Umbilical cord (tissue), 2 donors: ENCODE measurements around the gene CASQ2. TPM values are rescaled to one million over a fixed set of nuclear protein-coding genes. Genes with fewer than 3 reads are reported as not detected.

ENCODE experiments used
- DNase-seq: peaks from one replicate; pipeline ENCODE4 v3.0.0-alpha.2; 2015; ENCODE audit warnings: low spot score
- total RNA-seq: library from RNA; depleted of rRNA; stranded (reverse); fragments of >200 nt; gene quantifications from one replicate; pipeline ENCODE4 v1.2.3, GENCODE V29; 2014; ENCODE audit warnings: low replicate concordance; ENCODE audit not compliant: insufficient read depth

CASQ2 gene
- 38.5 TPM for total RNA-seq

DNA sequence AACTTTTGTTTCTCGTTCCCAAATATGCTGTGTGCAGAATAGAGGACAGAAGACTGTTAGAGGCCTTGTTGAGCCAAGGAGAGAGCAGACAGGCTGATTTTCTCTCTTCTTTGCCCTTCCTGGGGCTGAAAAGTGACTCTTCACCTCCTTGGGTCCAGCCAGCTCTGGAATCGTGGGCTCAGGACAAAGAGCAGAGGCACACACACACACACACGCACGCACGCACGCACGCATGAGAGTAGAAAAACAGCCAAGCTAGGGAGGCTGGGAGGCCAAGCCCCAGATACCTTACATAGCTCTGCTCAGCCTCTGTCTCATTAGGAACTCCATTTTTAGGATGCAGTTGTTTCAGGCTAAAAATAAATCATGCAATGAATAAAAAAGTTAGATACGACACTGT lies at the start of gene CASQ2:
TSS of gene CASQ2 (minus strand) at position 166 of the 400 bp plus-strand sequence. CDS start 173 bp downstream, outside the sequence.
- DNase-seq = peak; percentile 35

- no peak for DNase-seq
Observed at GRCh38 chr1:115815694-115816093, 47.2 kb upstream of the CASQ2 start.

- no peak for DNase-seq
Observed at GRCh38 chr1:115814685-115815398, 46.3 kb upstream of the CASQ2 start.

GRCh38 chr1:115813727-115814126 lies 45.2 kb upstream of the CASQ2 start:
- no peak for DNase-seq

DNA sequence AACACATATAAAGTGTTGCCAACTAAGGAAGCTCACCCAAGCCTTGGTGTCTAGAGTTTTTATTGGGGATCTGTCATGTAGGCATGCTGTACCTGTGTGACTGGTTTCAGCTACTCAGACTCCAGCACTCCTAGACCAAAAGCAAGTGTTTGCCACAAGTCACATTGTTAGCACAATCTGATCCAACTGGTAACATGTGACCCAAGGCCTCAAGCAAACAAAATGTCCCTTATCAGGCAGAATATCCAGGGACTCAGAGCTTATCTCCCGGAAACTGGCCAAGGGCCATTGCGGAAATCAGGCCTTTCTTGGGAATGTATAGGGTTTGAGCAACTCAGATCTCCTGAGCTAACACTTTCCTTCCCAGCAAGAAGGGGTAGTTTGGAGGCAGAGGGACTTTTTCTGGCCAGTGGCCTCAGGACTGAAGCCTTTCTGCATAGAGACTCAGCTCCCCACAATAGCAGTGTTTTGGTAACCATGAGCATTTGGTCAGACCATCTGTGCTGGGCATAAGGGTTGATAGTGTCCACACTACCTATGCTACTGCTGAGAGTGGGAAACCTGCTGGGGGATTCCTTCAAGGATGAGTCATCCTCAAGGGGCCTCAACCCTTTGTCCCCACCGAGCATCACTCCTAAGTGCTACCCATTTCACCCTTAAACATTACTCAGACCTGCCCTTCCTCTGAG lies 42.8 kb upstream of the CASQ2 start:
- no peak for DNase-seq

GRCh38 chr1:115810609-115811008 lies 42.1 kb upstream of the CASQ2 start:
- no peak for DNase-seq

- no peak for DNase-seq
Observed at GRCh38 chr1:115809847-115810246, 41.3 kb upstream of the CASQ2 start.

DNA sequence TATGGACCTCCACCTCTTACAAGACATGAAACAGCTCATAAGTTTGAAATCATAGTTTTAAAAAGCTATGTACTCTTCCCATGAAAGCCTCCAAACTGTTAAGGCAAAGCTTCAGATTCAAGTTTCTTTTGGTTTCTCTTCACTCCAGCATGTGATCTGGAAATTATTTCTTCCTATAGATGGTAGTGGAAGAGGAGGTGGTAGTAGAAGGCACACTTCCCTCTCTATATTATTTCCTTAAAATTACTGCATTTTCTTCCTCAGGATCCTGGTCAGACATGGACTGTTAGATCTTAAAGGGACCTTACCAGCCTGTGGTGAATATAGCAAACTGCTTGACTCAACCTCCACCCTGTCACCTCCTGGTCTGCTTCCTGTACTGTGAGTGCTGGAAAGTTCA lies 40.6 kb upstream of the CASQ2 start:
- no peak for DNase-seq

- DNase-seq = peak; percentile 75
Observed at GRCh38 chr1:115807723-115808122, 39.2 kb upstream of the CASQ2 start.

DNA sequence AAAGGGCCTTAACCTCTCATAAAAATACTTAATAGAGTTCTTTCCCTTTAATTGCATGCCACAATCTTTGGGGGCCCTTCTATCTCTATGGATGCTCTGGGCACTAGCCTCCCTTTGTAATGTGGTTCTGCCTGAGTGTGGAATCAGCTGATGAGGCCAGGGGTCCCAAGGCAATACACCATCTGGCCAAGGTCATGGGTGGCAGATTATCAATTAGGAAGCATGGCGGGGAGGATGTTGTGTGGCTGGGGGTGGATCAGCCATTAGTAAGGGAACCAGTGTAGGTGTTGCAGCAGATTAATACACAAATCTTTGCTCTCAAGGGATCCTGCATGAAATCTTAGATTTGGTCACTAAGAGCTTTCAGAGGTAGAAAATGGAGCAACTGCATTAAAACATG lies 37.1 kb upstream of the CASQ2 start:
- DNase-seq = no peak

- no peak for DNase-seq
Observed at GRCh38 chr1:115802416-115802815, 33.9 kb upstream of the CASQ2 start.

- DNase-seq = no peak
Observed at GRCh38 chr1:115797486-115797885, 29.0 kb upstream of the CASQ2 start.

GRCh38 chr1:115796897-115797296 lies 28.4 kb upstream of the CASQ2 start:
- no peak for DNase-seq

GRCh38 chr1:115796036-115796435 lies 27.5 kb upstream of the CASQ2 start:
- no peak for DNase-seq

DNA sequence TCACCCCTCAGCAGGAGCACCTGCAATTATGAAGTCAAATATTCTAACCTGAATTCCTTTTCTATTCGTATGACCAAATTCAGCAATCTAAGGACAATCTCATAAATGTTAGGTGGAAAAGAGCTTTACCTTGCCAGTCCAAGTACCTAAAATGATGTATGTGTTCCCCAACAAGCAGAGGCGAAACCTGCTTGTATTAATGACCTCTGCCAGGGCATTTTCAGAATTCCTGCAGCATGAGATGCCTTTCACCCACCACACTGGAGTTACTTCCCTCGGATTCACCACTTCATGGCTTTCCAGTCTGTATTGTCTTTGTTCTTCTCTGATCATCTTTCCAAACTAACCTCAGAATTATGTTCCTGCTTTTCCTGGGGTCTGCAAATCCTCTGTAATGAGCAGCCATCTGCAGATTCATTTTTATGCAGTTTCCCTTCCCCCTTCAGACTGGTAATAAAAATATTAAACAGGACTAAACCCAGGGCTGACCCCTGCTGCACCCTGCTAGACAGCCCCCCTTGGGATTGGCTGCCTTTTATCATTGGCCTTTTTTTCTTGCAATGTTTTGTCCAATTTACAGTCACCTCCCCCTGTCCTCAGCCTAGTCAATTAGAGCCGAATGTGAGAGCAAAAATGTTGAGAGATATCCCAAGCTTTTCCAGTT lies 26.6 kb upstream of the CASQ2 start:
- no peak for DNase-seq

- DNase-seq = no peak
Observed at GRCh38 chr1:115793162-115793561, 24.6 kb upstream of the CASQ2 start.

DNA sequence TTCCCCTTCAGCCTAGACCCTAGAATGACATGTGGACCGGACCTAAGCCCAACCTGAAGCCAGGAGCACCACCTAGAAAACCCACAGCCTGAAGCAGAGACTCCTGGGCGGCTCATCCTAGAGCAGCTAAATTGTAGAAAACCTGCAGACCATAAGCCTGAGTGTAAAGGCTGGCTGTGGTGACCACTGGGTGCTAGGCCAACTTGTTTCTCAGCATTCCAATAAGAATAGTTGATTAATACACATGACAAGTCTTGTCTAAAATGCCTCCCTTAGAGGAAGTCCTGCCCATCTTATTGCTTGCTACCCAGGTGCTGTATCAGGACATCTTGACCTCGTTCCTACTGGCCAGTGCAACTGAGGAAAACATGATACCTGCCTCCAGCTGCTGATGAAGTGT lies 23.3 kb upstream of the CASQ2 start:
- no peak for DNase-seq

DNA sequence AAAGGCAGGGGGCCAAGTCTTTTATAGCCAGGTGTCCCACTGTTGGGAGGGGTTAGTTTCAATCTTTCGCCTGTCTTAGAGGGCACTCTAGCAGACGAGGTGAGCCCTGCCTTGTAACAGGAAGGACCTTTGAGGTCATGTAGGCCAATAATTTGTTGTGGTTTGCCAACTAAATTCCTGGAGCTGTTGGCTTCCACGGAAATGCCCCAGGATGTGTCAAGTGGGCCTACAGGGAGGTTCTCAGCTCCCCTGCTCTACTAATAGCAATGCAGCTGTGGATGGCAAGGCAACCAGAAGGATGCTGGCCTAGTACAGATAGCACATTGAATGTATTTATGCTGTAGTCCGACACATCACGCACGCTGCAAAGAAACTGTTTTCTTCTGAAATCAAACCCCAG lies 22.3 kb upstream of the CASQ2 start:
- no peak for DNase-seq

DNA sequence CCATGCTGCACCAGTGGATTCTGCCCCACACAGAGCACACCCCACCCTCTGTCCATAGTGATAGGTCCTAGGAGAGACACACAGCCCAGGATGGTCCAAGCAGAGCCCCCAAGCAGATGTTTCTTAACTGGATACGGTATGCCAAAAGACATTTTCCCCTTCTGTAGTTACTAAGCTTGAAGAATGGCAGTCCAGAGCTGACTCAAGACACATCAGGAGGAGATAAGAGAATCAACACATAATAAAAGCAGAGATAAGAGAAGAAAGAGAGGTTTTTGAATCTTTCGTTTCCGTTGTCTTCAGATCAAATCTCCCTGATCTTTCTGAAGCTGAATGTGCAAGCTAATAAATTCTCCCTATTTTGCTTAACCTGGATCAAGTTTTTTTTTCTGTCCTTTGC lies 21.8 kb upstream of the CASQ2 start:
- DNase-seq = peak; percentile 82

- no peak for DNase-seq
Observed at GRCh38 chr1:115783311-115783710, 14.8 kb upstream of the CASQ2 start.

DNA sequence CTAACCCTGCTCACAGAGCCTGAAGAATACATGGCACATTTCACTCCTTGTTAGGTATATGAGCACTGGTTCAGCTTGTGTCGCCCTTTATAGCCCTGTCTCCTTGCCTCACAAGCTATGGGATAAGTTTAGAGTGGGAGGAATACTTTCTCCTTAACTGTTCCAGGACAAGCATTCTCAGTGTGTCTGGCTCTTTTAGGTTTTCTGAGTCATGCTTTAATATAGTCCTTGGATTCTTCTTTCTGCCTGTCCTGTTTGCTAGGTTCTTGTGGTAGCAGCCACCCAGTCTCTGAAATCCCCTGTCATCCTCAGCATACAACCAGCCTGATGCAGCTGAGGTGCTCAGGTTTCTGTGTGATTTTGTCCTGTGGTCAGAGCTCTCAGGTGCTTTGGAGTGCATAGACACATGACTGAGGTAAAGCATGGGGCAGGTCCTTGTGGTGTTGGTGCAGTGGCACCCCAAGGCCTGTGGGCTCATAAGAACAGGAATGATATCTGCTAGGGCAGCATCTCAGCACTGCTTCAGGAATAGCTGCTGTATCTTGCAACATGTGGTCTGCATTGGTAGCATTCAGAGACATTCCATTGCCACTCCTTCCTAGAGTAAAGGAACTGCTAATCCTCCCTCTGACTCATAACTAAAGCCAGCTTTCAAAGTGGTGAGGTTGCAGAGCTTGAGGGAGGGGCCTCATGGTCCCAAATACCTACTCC lies 14.2 kb upstream of the CASQ2 start:
- peak; percentile 94 for DNase-seq

DNA sequence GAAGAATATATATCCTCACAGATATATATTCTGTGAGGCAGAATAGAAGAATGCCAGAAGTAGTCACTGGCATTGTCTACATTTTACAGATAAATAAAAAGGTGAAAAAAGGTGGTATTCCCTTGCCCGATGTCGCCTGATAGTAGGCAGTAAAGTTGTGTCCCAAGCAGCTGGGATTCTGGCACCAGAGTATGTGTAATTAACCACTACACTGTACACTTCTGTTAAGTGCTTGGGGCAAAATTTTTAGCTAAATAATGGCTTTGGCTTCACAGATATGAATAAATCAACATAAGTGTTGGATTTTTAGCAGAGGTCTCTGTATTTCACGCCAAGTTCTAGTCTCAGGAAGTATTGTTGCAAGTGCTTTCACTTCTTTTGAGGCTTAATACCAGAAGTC lies 13.3 kb upstream of the CASQ2 start:
- no peak for DNase-seq
